Breast epithelium (tissue), 4 donors: ENCODE data around the gene DCUN1D1. TPM values are rescaled to one million over a fixed set of nuclear protein-coding genes. Genes with fewer than 3 reads are reported as not detected.

Experiments used
- DNase-seq, 2 donors: peaks; one replicate each; pipeline ENCODE4 v3.0.0-alpha.2; 2019; ENCODE audit warnings: low spot score in 2 of 2
- H3K27ac ChIP-seq, 2 donors: fragments of 200-600 bp; sonication (generic) in 1 of 2; one replicate each; pipeline ENCODE4 v1.5.1; 2016 to 2019; ENCODE audit warnings: mild to moderate bottlenecking in 1 of 2
- H3K27me3 ChIP-seq, 2 donors: fragments of 200-600 bp; sonication (generic) in 1 of 2; one replicate each; pipeline versions ENCODE4 v1.5.1 to v1.6.0; 2017 to 2019; ENCODE audit warnings: control low read depth in 1 of 2, mild to moderate bottlenecking in 1 of 2
- H3K36me3 ChIP-seq: fragments of 200-600 bp; one replicate; pipeline ENCODE4 v1.5.1; 2019
- H3K4me1 ChIP-seq, 2 donors: fragments of 200-600 bp; sonication (generic); one replicate each; pipeline ENCODE4 v1.5.1; 2016 to 2019; ENCODE audit warnings: control low read depth in 1 of 2
- H3K4me3 ChIP-seq, 3 donors: fragments of 200-600 bp; sonication (generic); 1 replicate in 2 of 3; 2 replicates in 1 of 3; pipeline ENCODE4 v1.5.1; 2016 to 2019; ENCODE audit warnings: mild to moderate bottlenecking in 3 of 3, moderate library complexity in 2 of 3
- H3K9me3 ChIP-seq, 2 donors: fragments of 200-600 bp; sonication (generic) in 1 of 2; one replicate each; pipeline ENCODE4 v1.5.1; 2016 to 2019; ENCODE audit warnings: control low read depth in 1 of 2
- POLR2A ChIP-seq: fragments of 450-650 bp; IDR thresholded peaks from one replicate; pipeline ENCODE4 v1.6.1; 2016; ENCODE audit warnings: antibody characterized with exemption, mild to moderate bottlenecking, moderate library complexity
- POLR2AphosphoS5 ChIP-seq, 3 donors: sonication (generic); formaldehyde crosslinking; IDR thresholded peaks; one replicate each; pipeline ENCODE4 v1.6.1; 2017; ENCODE audit warnings: antibody characterized with exemption in 3 of 3
- intact Hi-C: fragments of 100-400 bp; cut with DNase I; formaldehyde crosslinking; loops from one replicate; pipeline ENCODE4 v1.15.1; 2023; ENCODE audit warnings: low total_unique reads
- total RNA-seq, 3 donors: library from RNA; depleted of rRNA; stranded (reverse); fragments of >200 nt; gene quantifications; one replicate each; pipeline ENCODE4 v1.1.0, GENCODE V29; 2016
- TF ChIP-seq, protein P1 (sequence below), 3 donors: fragments of 450-650 bp; IDR thresholded peaks; one replicate each; pipeline ENCODE4 v1.5.1; 2016 to 2017; ENCODE audit warnings: antibody characterized with exemption in 3 of 3, mild to moderate bottlenecking in 3 of 3, moderate library complexity in 3 of 3

The DCUN1D1 gene
- total RNA-seq, 3 donors from 2014 or later = 24.9 to 55.5 (median 32.1) TPM

DNA sequence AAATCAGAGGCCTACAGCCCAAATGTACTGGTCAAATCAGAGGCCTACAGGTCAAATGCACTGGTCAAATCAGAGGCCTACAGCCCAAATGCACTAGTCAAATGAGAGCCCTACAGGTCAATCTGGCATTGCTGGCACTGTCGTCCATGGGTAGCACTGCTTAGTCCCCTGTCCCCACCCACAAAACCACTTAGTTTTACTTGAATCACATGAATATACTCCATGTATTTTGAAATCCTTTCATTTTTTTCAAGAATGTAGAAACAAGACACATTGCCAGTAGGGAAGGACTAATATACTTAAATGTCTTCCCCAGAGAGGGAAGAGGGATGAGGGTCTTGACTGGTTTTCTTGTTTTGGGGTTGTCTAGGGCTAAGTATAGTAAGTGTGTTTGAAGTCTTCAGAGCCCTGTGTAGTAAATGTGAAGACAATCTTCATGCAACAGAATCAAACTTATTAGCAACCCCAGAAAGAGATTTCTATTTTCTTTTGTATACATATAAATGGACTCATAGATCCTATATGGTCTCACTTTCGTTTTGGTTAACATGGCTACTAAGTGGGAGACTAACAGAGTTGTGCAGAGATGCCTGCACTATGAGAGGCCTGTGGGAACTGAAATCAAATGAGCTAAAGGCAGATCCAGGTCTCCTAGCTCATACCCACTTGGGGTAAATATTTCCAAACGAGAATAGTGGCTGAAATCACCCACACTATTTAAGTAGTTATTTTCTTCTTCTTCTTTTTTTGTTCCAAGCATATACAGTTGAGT, 38.3 kb upstream of the DCUN1D1 start:
- no peaks in the 10 kb centered on the region for H3K27me3 ChIP-seq
- H3K36me3 ChIP-seq = peaks cover 4% of the 10 kb centered on the region
- H3K9me3 ChIP-seq = no peaks in the 10 kb centered on the region
- H3K4me3 ChIP-seq = no peak overlapping the region
- intact Hi-C loops = loop anchor here (5.0 kb wide), 1 partner anchor 161 kb away; no protein-coding TSS in a partner anchor
- no peak overlapping the region for H3K27ac ChIP-seq
- DNase-seq = no peak
- no peaks in the 10 kb centered on the region for H3K4me1 ChIP-seq
- TF ChIP-seq POLR2A (no peak), POLR2AphosphoS5 (IDR thresholded peaks at IDR 0.05) (no peak)
- TF ChIP-seq, protein P1, sequence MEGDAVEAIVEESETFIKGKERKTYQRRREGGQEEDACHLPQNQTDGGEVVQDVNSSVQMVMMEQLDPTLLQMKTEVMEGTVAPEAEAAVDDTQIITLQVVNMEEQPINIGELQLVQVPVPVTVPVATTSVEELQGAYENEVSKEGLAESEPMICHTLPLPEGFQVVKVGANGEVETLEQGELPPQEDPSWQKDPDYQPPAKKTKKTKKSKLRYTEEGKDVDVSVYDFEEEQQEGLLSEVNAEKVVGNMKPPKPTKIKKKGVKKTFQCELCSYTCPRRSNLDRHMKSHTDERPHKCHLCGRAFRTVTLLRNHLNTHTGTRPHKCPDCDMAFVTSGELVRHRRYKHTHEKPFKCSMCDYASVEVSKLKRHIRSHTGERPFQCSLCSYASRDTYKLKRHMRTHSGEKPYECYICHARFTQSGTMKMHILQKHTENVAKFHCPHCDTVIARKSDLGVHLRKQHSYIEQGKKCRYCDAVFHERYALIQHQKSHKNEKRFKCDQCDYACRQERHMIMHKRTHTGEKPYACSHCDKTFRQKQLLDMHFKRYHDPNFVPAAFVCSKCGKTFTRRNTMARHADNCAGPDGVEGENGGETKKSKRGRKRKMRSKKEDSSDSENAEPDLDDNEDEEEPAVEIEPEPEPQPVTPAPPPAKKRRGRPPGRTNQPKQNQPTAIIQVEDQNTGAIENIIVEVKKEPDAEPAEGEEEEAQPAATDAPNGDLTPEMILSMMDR (IDR thresholded peaks at IDR 0.05) = no peak

DNA sequence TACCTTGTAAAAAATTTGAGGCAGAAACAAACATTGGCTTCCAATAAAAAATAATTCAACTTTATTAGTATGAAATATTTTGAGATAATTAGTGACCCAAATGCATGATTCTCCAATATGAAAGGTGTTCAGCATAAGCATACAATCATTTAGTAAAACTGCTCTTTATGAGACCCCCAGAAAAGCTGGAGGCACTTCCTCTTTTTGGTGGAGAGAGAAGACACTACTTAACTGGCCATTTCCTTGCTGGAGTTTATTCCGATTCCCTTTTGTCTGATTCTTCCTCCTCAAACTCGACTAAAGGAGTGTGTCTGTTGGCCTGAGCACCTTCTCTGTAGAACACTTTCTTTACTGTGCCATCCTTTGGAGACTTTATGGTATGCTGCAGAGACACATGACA, 34.8 kb upstream of the DCUN1D1 start:
- TF ChIP-seq, protein P1 (IDR thresholded peaks at IDR 0.05) = no peak
- TF ChIP-seq POLR2A (no peak), POLR2AphosphoS5 (IDR thresholded peaks at IDR 0.05) (no peak)
- H3K4me3 ChIP-seq = no peak overlapping the region
- no peak overlapping the region for H3K27ac ChIP-seq
- no peak for DNase-seq
- no peaks in the 10 kb centered on the region for H3K4me1 ChIP-seq
- no peaks in the 10 kb centered on the region for H3K27me3 ChIP-seq
- no peaks in the 10 kb centered on the region for H3K36me3 ChIP-seq
- H3K9me3 ChIP-seq = no peaks in the 10 kb centered on the region
- intact Hi-C loops = loop anchor here (5.0 kb wide), 1 partner anchor 158 kb away; no protein-coding TSS in a partner anchor

DNA sequence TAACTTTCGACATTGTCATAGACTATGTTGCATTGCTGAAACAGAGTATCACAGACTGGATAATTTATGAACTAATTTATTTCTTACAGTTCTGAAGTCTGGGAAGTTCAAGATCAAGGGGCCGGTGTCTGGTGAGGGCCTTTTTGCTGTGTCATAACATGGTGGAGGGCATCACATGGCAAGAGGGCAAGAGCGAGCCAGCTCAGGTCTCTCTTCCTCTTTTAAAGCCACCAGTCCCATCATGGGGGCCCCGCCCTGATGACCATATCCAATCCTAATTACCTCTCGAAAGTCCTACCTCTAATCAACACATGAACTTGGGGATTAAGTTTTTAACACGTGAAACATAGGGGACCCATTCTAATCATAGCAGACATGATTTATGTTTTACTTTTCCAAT, 33.5 kb upstream of the DCUN1D1 start:
- DNase-seq = no peak
- Histone ChIP-seq H3K9me3 (no peaks in the 10 kb centered on the region), H3K4me3 (no peak overlapping the region), H3K4me1 (no peaks in the 10 kb centered on the region), H3K36me3 (no peaks in the 10 kb centered on the region), H3K27ac (no peak overlapping the region), H3K27me3 (no peaks in the 10 kb centered on the region)
- TF ChIP-seq, protein P1 (IDR thresholded peaks at IDR 0.05) = no peak
- TF ChIP-seq POLR2AphosphoS5 (IDR thresholded peaks at IDR 0.05) (no peak), POLR2A (no peak)
- intact Hi-C loops = no loop called here

DNA sequence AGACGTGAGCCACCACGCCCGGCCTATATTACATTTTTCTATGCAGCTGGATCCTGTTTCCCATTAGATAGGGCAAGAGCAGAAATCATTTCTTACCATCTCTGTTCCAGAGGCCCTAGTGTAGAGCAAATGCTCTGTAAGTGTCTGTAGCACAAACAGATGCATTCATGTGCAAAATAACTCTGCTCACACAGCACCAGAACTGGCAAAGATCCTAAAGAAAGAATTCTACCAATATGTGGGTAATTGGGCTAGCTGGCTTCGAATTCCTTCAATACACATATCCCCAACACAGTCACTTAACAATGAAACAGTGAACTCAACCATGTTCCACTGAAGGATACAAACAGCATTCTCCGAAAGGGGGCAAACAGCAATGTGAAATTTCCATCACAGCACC, 32.7 kb upstream of the DCUN1D1 start:
- intact Hi-C loops = no loop called here
- no peak overlapping the region for H3K4me3 ChIP-seq
- no peaks in the 10 kb centered on the region for H3K4me1 ChIP-seq
- no peaks in the 10 kb centered on the region for H3K9me3 ChIP-seq
- H3K36me3 ChIP-seq = no peaks in the 10 kb centered on the region
- no peak for DNase-seq
- H3K27me3 ChIP-seq = no peaks in the 10 kb centered on the region
- H3K27ac ChIP-seq = no peak overlapping the region
- TF ChIP-seq POLR2A (no peak), POLR2AphosphoS5 (IDR thresholded peaks at IDR 0.05) (no peak)
- TF ChIP-seq, protein P1 (IDR thresholded peaks at IDR 0.05) = no peak

DNA sequence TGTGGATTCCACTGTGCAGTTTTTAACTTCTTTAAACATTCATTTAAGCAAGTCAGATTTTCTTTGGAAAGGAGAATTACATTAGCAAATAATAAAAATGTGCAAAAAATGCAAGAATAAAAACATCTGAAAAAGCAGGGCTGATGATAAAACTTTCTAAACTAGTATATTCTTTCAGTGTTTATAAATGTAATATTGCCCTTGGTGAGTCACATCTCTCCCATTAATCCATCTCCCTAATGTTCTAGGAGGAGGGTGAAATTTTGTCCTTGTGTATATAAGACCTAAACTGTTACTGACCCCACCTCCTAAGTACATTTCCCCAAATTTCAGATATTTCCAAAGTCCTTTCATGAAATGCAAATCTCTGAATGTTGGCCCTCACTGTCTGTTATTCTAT, 28.5 kb upstream of the DCUN1D1 start:
- Histone ChIP-seq H3K27me3 (no peaks in the 10 kb centered on the region), H3K27ac (no peak overlapping the region), H3K4me1 (no peaks in the 10 kb centered on the region), H3K4me3 (no peak overlapping the region), H3K36me3 (no peaks in the 10 kb centered on the region), H3K9me3 (no peaks in the 10 kb centered on the region)
- TF ChIP-seq, protein P1 (IDR thresholded peaks at IDR 0.05) = no peak
- TF ChIP-seq POLR2AphosphoS5 (IDR thresholded peaks at IDR 0.05) (no peak), POLR2A (no peak)
- intact Hi-C loops = no loop called here
- no peak for DNase-seq
